ENCODE data around the gene LGALS3BP.

The LGALS3BP gene

GRCh38 chr17:78944956-78945355 is 34.8 kb downstream of the LGALS3BP start:
- Histone ChIP-seq H3K9me3 (ENCODE audit: control insufficient read depth, insufficient read depth, low read length) (no peaks in the 10 kb centered on the region), H3K9ac (ENCODE audit: low read depth, low read length) (no peak overlapping the region)

GRCh38 chr17:78944026-78944425 is 35.7 kb downstream of the LGALS3BP start:
- Histone ChIP-seq H3K36me3 (ENCODE audit: insufficient read depth, low read length) (no peaks in the 10 kb centered on the region), H3K9ac (ENCODE audit: low read depth, low read length) (no peak overlapping the region), H3K9me3 (ENCODE audit: control insufficient read depth, insufficient read depth, low read length) (no peaks in the 10 kb centered on the region), H3K4me1 (ENCODE audit: insufficient read depth, low read length) (peaks cover 19% of the 10 kb centered on the region; the same call in 1 of the 2 replicates)

More at GRCh38 chr17:78944956-78945355, 34.8 kb downstream of the LGALS3BP start:
- Histone ChIP-seq H3K4me1 (ENCODE audit: insufficient read depth, low read length) (peaks cover 14% of the 10 kb centered on the region; the same call in 1 of the 2 replicates), H3K36me3 (ENCODE audit: insufficient read depth, low read length) (no peaks in the 10 kb centered on the region)

GRCh38 chr17:78940708-78941107 is 39.0 kb downstream of the LGALS3BP start:
- no peak overlapping the region for H3K9ac ChIP-seq (ENCODE audit: low read depth, low read length)
- H3K9me3 ChIP-seq (ENCODE audit: control insufficient read depth, insufficient read depth, low read length), result no peaks in the 10 kb centered on the region
- peaks cover 13% of the 10 kb centered on the region; the same call in 1 of the 2 replicates for H3K4me1 ChIP-seq (ENCODE audit: insufficient read depth, low read length)
- H3K36me3 ChIP-seq (ENCODE audit: insufficient read depth, low read length), result no peaks in the 10 kb centered on the region

- H3K36me3 ChIP-seq (ENCODE audit: insufficient read depth, low read length), result no peaks in the 10 kb centered on the region
- H3K4me1 ChIP-seq (ENCODE audit: insufficient read depth, low read length), result peaks cover 16% of the 10 kb centered on the region; the same call in 1 of the 2 replicates
- no peaks in the 10 kb centered on the region for H3K9me3 ChIP-seq (ENCODE audit: control insufficient read depth, insufficient read depth, low read length)
- H3K9ac ChIP-seq (ENCODE audit: low read depth, low read length), result no peak overlapping the region
Observed at GRCh38 chr17:78940258-78940657, 39.5 kb downstream of the LGALS3BP start.

GRCh38 chr17:78939615-78940014 is 40.1 kb downstream of the LGALS3BP start:
- Histone ChIP-seq H3K9me3 (ENCODE audit: control insufficient read depth, insufficient read depth, low read length) (no peaks in the 10 kb centered on the region), H3K9ac (ENCODE audit: low read depth, low read length) (no peak overlapping the region), H3K36me3 (ENCODE audit: insufficient read depth, low read length) (no peaks in the 10 kb centered on the region), H3K4me1 (ENCODE audit: insufficient read depth, low read length) (peaks cover 20% of the 10 kb centered on the region; the same call in 1 of the 2 replicates)

- no peaks in the 10 kb centered on the region for H3K36me3 ChIP-seq (ENCODE audit: insufficient read depth, low read length)
- peaks cover 36% of the 10 kb centered on the region; the same call in 1 of the 2 replicates for H3K4me1 ChIP-seq (ENCODE audit: insufficient read depth, low read length)
Observed at GRCh38 chr17:78937561-78937960, 42.2 kb downstream of the LGALS3BP start.

GRCh38 chr17:78935419-78936323 is 44.1 kb downstream of the LGALS3BP start:
- Histone ChIP-seq H3K36me3 (ENCODE audit: insufficient read depth, low read length) (no peaks in the 10 kb centered on the region), H3K4me1 (ENCODE audit: insufficient read depth, low read length) (peaks cover 35% of the 10 kb centered on the region; the same call in 1 of the 2 replicates), H3K9ac (ENCODE audit: low read depth, low read length) (no peak overlapping the region), H3K9me3 (ENCODE audit: control insufficient read depth, insufficient read depth, low read length) (no peaks in the 10 kb centered on the region)

More at GRCh38 chr17:78937561-78937960, 42.2 kb downstream of the LGALS3BP start:
- Histone ChIP-seq H3K9ac (ENCODE audit: low read depth, low read length) (no peak overlapping the region), H3K9me3 (ENCODE audit: control insufficient read depth, insufficient read depth, low read length) (no peaks in the 10 kb centered on the region)

- Histone ChIP-seq H3K36me3 (ENCODE audit: insufficient read depth, low read length) (no peaks in the 10 kb centered on the region), H3K4me1 (ENCODE audit: insufficient read depth, low read length) (peaks cover 31% of the 10 kb centered on the region; the same call in 1 of the 2 replicates), H3K9me3 (ENCODE audit: control insufficient read depth, insufficient read depth, low read length) (no peaks in the 10 kb centered on the region), H3K9ac (ENCODE audit: low read depth, low read length) (no peak overlapping the region)
Observed at GRCh38 chr17:78934681-78935418, 44.9 kb downstream of the LGALS3BP start.

- Histone ChIP-seq H3K9ac (ENCODE audit: low read depth, low read length) (no peak overlapping the region), H3K9me3 (ENCODE audit: control insufficient read depth, insufficient read depth, low read length) (no peaks in the 10 kb centered on the region), H3K36me3 (ENCODE audit: insufficient read depth, low read length) (no peaks in the 10 kb centered on the region), H3K4me1 (ENCODE audit: insufficient read depth, low read length) (peaks cover 27% of the 10 kb centered on the region; the same call in 1 of the 2 replicates)
Observed at GRCh38 chr17:78933959-78934568, 45.7 kb downstream of the LGALS3BP start.

GRCh38 chr17:78933025-78933958 is 46.4 kb downstream of the LGALS3BP start:
- H3K9me3 ChIP-seq (ENCODE audit: control insufficient read depth, insufficient read depth, low read length), result no peaks in the 10 kb centered on the region
- H3K36me3 ChIP-seq (ENCODE audit: insufficient read depth, low read length), result no peaks in the 10 kb centered on the region
- no peak overlapping the region for H3K9ac ChIP-seq (ENCODE audit: low read depth, low read length)
- peaks cover 27% of the 10 kb centered on the region; the same call in 1 of the 2 replicates for H3K4me1 ChIP-seq (ENCODE audit: insufficient read depth, low read length)

- no peaks in the 10 kb centered on the region for H3K36me3 ChIP-seq (ENCODE audit: insufficient read depth, low read length)
- H3K9me3 ChIP-seq (ENCODE audit: control insufficient read depth, insufficient read depth, low read length), result no peaks in the 10 kb centered on the region
- peaks cover 24% of the 10 kb centered on the region; the same call in 1 of the 2 replicates for H3K4me1 ChIP-seq (ENCODE audit: insufficient read depth, low read length)
- H3K9ac ChIP-seq (ENCODE audit: low read depth, low read length), result no peak overlapping the region
Observed at GRCh38 chr17:78929908-78930775, 49.6 kb downstream of the LGALS3BP start.

- no peaks in the 10 kb centered on the region for H3K9me3 ChIP-seq (ENCODE audit: control insufficient read depth, insufficient read depth, low read length)
- peak overlapping the region; percentile 80 for H3K9ac ChIP-seq (ENCODE audit: low read depth, low read length)
- peaks cover 18% of the 10 kb centered on the region for H3K4me1 ChIP-seq (ENCODE audit: insufficient read depth, low read length)
- H3K36me3 ChIP-seq (ENCODE audit: insufficient read depth, low read length), result no peaks in the 10 kb centered on the region
Observed at GRCh38 chr17:78925662-78926555, 53.8 kb downstream of the LGALS3BP start.

All from ES-I3 (cell line).